HFF-Myc (cell line): Measurements from ENCODE around the gene FHAD1.

Experiments used
- DNase-seq: peaks from one replicate; pipeline ENCODE4 v3.0.0-alpha.2; 2011; ENCODE audit warnings: low read depth; ENCODE audit errors: extremely low read depth
- H3K4me3 ChIP-seq: replicated peaks from 2 replicates; pipeline ENCODE4 v1.5.1; 2011; ENCODE audit warnings: low read depth, mild to moderate bottlenecking, control low read depth, low read length
- TF ChIP-seq, protein P1 (sequence below): IDR thresholded peaks from 2 replicates; pipeline ENCODE4 v1.5.1; 2012; ENCODE audit warnings: mild to moderate bottlenecking, low read depth, low read length, control low read depth; ENCODE audit errors: missing control alignments

Gene FHAD1

DNA sequence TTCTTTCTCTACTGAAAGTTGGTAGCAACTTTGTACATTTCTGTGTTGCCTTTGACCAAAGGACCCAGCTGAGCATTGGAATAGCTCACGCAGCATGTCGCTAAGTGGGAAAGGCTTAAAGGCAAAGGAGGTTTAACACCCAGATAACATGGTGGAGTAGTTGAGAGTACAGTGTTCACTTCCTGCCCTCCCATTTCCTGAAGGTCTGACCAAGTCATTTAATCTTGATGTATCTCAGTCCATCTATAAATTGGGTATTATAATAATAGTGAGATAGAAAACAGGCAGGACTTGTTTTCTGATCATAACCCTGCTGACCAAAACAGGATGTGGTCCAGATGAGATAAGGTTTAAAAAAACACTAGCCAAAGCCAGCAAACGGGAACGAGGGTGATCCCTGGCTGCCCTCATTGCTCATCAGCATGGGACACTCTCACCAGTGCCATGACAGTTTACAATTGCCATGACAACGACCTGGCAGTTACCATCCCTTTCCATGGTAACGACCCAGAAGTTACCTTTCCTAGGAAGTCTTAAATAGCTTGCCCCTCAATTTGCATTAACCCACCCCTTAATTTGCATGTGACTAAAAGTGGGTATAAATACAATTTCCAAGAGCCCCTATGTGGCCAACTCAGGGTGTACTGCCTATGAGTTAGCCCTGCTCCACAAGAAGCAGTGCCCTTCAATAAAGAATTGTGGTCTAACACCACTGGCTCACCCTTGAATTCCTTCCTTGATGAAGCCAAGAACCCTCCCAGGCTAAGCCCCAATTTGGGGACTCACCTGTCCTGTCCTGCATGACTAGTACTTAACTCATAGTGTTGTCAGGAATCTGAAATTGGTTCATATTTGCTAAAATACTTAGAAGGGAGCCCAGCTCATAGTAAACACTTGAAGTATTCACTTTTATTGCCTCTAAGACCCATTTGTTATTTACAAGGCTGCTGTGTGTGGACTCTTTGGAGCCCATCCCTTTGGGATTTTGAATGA is 28.4 kb upstream of the FHAD1 start:
- peak; percentile 24 for DNase-seq

DNA sequence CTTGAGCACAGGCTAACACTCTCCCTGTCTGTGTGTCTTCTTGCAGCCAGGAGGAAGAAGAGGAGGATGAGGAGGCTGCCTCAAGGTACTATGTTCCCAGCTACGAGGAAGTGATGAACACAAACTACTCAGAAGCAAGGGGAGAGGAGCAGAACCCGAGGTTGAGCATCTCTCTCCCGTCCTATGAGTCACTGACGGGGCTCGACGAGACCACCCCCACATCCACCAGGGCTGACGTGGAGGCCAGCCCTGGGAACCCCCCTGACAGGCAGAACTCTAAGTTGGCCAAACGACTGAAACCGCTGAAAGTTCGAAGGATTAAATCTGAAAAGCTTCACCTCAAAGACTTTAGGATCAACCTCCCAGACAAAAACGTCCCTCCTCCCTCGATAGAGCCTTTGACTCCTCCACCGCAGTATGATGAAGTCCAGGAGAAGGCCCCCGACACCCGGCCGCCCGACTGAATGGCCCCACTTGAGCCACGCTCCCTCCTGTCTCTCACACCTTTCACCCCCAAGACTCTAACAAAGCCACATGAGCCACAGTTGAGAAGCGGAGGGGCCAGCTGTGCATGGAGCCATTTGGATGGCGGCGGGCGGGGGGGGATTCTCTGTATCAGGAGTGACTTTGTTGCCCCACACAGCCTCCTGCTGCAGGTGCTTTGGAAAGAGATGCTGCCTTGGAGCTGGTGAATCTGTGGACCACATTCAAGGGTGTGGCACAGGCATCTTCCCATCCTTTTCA is 27.6 kb upstream of the FHAD1 start:
- no peak for DNase-seq
- TF ChIP-seq, protein P1, sequence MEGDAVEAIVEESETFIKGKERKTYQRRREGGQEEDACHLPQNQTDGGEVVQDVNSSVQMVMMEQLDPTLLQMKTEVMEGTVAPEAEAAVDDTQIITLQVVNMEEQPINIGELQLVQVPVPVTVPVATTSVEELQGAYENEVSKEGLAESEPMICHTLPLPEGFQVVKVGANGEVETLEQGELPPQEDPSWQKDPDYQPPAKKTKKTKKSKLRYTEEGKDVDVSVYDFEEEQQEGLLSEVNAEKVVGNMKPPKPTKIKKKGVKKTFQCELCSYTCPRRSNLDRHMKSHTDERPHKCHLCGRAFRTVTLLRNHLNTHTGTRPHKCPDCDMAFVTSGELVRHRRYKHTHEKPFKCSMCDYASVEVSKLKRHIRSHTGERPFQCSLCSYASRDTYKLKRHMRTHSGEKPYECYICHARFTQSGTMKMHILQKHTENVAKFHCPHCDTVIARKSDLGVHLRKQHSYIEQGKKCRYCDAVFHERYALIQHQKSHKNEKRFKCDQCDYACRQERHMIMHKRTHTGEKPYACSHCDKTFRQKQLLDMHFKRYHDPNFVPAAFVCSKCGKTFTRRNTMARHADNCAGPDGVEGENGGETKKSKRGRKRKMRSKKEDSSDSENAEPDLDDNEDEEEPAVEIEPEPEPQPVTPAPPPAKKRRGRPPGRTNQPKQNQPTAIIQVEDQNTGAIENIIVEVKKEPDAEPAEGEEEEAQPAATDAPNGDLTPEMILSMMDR = no peak
- H3K4me3 ChIP-seq = no peak overlapping the region

More for the DNA sequence above, 28.4 kb upstream of the FHAD1 start:
- no peak overlapping the region for H3K4me3 ChIP-seq
- TF ChIP-seq, protein P1 = no peak

DNA sequence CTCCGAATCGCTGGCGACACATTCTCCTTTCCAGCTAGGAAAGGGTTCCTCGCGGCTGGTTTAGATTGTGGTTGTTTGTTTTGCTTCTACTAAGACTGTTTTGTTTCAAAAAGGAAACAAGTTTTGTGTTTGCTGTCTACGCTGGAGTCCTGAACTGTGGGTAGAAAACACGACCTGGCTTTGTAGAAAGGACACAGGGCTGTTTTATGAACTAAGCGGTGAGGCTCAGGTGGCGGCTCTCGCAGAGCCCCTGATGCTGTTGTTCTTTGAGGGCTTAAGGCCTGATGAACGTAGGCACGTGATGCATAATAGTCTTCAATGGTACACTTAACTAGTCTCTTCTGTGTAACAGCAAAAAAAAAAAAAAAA is 27.0 kb upstream of the FHAD1 start:
- no peak for DNase-seq
- TF ChIP-seq, protein P1 = no peak
- H3K4me3 ChIP-seq = no peak overlapping the region

DNA sequence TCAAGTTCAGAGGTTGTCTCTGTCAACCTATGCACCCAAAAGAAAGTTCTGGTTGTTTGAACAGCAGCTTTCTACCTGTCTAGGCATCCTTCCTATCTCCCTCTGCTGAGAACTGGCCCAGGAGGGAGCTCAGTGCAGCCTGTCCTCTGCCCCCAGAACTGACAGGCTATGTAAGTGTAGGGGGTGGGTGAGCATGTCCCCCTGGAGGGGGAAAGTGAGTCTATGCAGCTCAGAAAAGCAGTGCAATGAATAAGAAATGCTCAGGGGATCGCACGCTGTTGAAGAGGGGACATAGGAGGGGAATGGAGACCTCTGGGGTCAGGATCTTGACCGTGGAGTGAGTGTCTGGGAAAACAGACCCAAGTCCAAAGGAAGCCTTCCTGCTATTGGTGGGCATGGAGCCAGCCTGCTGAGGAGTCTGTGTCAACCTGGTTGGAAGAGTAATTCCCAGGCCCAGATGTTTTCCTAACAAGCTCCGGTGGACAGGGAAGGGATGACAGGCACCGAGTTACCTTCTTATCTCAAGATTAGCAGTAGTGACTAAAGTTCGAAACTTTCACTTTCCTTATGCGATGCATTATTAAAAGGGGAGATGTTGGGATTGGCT is 26.1 kb upstream of the FHAD1 start:
- TF ChIP-seq, protein P1 = no peak
- no peak for DNase-seq
- no peak overlapping the region for H3K4me3 ChIP-seq

DNA sequence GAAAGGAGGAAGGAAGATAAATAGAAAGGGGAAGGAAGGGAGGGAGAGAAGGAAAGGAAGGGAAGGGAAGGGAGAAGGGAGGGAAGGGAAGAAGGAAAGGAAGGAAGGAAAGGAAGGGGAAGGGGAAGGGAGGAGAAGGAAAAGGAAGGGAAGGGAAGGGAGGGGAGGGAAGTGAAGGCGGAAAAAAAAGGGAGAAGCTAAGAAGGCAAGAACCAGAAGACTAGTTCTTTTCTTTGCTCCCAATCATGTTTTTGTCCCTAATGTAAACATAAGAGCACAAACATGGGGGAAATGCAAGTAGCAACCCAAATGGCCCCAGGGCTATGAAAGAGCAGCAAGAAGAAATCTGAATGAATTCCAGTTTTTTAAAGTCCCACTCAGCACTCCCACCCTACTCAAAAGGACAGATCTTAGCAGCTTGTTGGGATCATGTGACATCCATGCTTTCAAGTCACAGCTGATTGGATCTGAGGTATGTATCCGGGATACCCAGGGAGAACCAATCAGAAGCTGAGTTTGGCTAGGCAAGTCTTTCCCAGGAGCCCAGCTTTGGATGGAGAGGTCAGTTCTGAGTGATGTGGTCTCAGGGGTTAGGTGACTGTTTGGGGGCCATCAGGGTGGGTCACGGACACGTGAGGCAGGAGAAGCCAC is 24.2 kb upstream of the FHAD1 start:
- no peak overlapping the region for H3K4me3 ChIP-seq
- TF ChIP-seq, protein P1 = no peak
- no peak for DNase-seq

DNA sequence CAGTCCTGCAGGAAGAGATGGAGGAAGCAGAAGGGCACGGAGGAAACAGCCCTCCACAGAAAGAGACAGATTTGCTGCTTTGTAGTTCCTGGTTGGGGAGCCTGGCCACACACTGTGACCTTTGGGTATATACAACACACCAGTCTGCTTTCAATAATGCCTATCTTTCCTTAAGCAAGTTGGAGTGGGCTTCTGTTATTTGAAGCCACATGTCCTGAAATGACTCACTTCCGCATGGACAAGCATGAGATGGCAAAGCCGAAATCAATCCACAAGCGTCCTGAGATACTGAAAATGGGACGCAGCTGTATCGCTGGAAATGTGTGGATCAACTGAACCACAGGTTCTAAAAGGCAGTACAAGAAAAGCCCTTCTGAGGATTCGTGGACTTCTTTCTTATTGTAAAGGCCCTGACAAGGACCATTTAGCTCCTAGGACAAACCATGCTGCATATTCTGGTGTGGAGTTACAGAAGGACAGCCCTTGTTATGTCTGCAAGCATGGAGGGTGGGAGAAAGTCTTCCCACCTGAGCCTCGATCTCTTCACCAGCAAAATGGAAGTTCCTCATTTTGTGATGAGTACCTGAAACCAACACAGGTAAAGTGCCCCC is 22.7 kb upstream of the FHAD1 start:
- no peak for DNase-seq
- H3K4me3 ChIP-seq = no peak overlapping the region
- TF ChIP-seq, protein P1 = no peak
